Measurements from ENCODE around the gene FGFR3.

The FGFR3 gene

GRCh38 chr4:1793940-1794808 lies 1.1 kb downstream of the FGFR3 start:
- no peaks in the 10 kb centered on the region for H3K36me3 ChIP-seq (ENCODE audit: control insufficient read depth, insufficient read depth, low read length)
- no peaks in the 10 kb centered on the region for H3K79me2 ChIP-seq
- no peaks in the 10 kb centered on the region for H3K9me3 ChIP-seq (ENCODE audit: control insufficient read depth, low read length)
- H3K4me3 ChIP-seq (ENCODE audit: low read depth, low read length): no peak overlapping the region
- no peaks in the 10 kb centered on the region for H3K4me1 ChIP-seq
- peak overlapping the region; percentile 38 for H3K4me2 ChIP-seq (ENCODE audit: low read length)
- H3K9ac ChIP-seq: no peak overlapping the region
- no peak for TF ChIP-seq CTCF (IDR thresholded peaks at IDR 0.05)
- H3K27ac ChIP-seq: no peak overlapping the region
- no peak overlapping the region for H2AFZ ChIP-seq
- H3K27me3 ChIP-seq (ENCODE audit: control insufficient read depth, insufficient read depth, low read length): peaks cover 3% of the 10 kb centered on the region

GRCh38 chr4:1794809-1795298 lies 1.8 kb downstream of the FGFR3 start:
- Histone ChIP-seq H3K27ac (no peak overlapping the region), H3K4me3 (ENCODE audit: low read depth, low read length) (no peak overlapping the region), H3K9me3 (ENCODE audit: control insufficient read depth, low read length) (no peaks in the 10 kb centered on the region), H3K36me3 (ENCODE audit: control insufficient read depth, insufficient read depth, low read length) (no peaks in the 10 kb centered on the region), H3K79me2 (no peaks in the 10 kb centered on the region), H2AFZ (no peak overlapping the region), H3K9ac (no peak overlapping the region), H3K27me3 (ENCODE audit: control insufficient read depth, insufficient read depth, low read length) (peaks cover 3% of the 10 kb centered on the region), H3K4me2 (ENCODE audit: low read length) (peak overlapping the region; percentile 31), H3K4me1 (no peaks in the 10 kb centered on the region)
- no peak for TF ChIP-seq CTCF (IDR thresholded peaks at IDR 0.05)

- no peak overlapping the region for H3K27ac ChIP-seq
- no peaks in the 10 kb centered on the region for H3K9me3 ChIP-seq (ENCODE audit: control insufficient read depth, low read length)
- TF ChIP-seq CTCF (IDR thresholded peaks at IDR 0.05): no peak
- H3K4me2 ChIP-seq (ENCODE audit: low read length): peak overlapping the region; percentile 31
- no peak overlapping the region for H2AFZ ChIP-seq
- H3K9ac ChIP-seq: no peak overlapping the region
- no peak overlapping the region for H3K4me3 ChIP-seq (ENCODE audit: low read depth, low read length)
- no peaks in the 10 kb centered on the region for H3K79me2 ChIP-seq
- peaks cover 3% of the 10 kb centered on the region for H3K27me3 ChIP-seq (ENCODE audit: control insufficient read depth, insufficient read depth, low read length)
- H3K36me3 ChIP-seq (ENCODE audit: control insufficient read depth, insufficient read depth, low read length): no peaks in the 10 kb centered on the region
- H3K4me1 ChIP-seq: no peaks in the 10 kb centered on the region
These were observed 2.5 kb downstream of the FGFR3 start for GRCh38 chr4:1795299-1796195.

- H3K4me1 ChIP-seq: no peaks in the 10 kb centered on the region
- no peak overlapping the region for H3K27ac ChIP-seq
- no peak for TF ChIP-seq CTCF (IDR thresholded peaks at IDR 0.05)
- no peak overlapping the region for H2AFZ ChIP-seq
- H3K9me3 ChIP-seq (ENCODE audit: control insufficient read depth, low read length): no peaks in the 10 kb centered on the region
- no peak overlapping the region for H3K4me2 ChIP-seq (ENCODE audit: low read length)
- H3K27me3 ChIP-seq (ENCODE audit: control insufficient read depth, insufficient read depth, low read length): peaks cover 3% of the 10 kb centered on the region
- no peak overlapping the region for H3K9ac ChIP-seq
- no peaks in the 10 kb centered on the region for H3K79me2 ChIP-seq
- H3K4me3 ChIP-seq (ENCODE audit: low read depth, low read length): no peak overlapping the region
- H3K36me3 ChIP-seq (ENCODE audit: control insufficient read depth, insufficient read depth, low read length): no peaks in the 10 kb centered on the region
These were observed 3.6 kb downstream of the FGFR3 start for GRCh38 chr4:1796486-1797204.
